ENCODE measurements around the gene NUP214. TPM values are rescaled to one million over a fixed set of nuclear protein-coding genes. Genes with fewer than 3 reads are reported as not detected.
"Not testable (repeated sequence)": the region's sequence is repeated elsewhere in the genome, so short reads cannot be mapped to it uniquely, and the experiment has no call there.

Gene NUP214
- total RNA-seq, 6 experiments from 2014 or later = 34.2 to 43.7 (median 39.3) TPM

DNA sequence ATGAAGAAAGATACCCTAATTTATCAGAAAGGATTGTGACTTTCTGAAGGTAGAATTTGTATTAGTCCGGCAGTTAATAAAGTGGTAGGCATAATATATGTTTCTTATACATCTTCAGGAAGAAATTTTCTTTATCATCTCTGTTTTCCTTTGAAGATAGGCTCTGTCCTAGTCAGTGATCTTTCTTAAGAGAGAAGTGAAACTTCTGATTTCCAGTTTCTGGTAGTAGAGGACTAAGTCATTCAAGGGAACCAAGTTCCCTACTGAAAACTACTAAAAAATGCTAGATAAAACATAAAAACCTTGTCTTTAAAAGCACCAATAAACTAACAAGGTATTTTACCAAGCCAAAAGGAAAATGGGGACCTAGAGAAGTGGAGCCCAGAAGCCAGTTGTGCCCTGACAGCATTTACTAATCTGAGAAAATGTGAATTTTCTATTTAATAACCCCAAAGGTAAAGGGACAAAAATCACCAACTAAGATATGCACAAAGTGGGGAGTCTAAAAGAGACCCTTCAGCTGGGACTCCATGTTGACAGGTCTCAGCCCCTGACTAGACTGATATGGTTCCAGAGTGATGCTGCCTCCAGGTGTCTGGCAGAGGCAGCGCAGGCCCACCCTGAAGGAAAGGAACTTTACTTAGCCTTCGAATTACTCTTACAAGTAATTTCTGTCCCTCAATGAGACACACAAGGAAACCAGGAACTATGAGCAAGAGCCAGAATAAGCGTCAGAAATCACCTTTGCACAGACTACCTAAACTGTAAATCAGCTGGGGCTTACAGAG is 78.2 kb downstream of the NUP214 start:
- H3K27ac Mint-ChIP-seq = no peak overlapping the region
- H3K4me3 Mint-ChIP-seq = no peak overlapping the region
- no peaks in the 10 kb centered on the region; the same call in 1 of the 2 replicates for H3K27me3 Mint-ChIP-seq (ENCODE audit: insufficient read depth)
- TF ChIP-seq, protein P1, sequence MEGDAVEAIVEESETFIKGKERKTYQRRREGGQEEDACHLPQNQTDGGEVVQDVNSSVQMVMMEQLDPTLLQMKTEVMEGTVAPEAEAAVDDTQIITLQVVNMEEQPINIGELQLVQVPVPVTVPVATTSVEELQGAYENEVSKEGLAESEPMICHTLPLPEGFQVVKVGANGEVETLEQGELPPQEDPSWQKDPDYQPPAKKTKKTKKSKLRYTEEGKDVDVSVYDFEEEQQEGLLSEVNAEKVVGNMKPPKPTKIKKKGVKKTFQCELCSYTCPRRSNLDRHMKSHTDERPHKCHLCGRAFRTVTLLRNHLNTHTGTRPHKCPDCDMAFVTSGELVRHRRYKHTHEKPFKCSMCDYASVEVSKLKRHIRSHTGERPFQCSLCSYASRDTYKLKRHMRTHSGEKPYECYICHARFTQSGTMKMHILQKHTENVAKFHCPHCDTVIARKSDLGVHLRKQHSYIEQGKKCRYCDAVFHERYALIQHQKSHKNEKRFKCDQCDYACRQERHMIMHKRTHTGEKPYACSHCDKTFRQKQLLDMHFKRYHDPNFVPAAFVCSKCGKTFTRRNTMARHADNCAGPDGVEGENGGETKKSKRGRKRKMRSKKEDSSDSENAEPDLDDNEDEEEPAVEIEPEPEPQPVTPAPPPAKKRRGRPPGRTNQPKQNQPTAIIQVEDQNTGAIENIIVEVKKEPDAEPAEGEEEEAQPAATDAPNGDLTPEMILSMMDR (IDR thresholded peaks at IDR 0.05) = peak; percentile 46
- no peaks in the 10 kb centered on the region for H3K9me3 Mint-ChIP-seq
- DNase-seq = no peak
- peaks cover 28% of the 10 kb centered on the region for H3K36me3 Mint-ChIP-seq (ENCODE audit: low read depth)
- no peaks in the 10 kb centered on the region for H3K4me1 Mint-ChIP-seq (ENCODE audit: low read depth)

DNA sequence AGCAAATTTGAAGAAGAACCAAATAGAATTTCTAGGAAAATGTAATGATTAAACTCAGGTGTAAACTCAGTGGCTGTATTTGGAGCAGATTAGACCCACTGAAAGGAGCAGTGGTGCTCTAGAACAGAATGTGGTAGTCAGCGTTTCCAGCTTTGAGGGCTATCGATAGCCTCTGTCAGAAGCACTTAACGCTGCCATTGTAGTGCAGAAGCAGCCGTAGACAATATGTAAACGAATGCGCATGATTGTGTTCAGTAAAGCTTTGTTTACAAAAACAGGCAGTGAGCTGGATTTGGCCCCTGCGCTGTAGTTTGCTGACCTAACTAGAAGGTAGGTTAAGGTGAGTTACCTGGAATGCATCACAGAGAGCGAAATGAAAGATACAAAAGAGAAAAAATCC is 78.9 kb downstream of the NUP214 start:
- no peak overlapping the region for H3K4me3 Mint-ChIP-seq
- H3K36me3 Mint-ChIP-seq (ENCODE audit: low read depth) = peaks cover 27% of the 10 kb centered on the region
- DNase-seq = no peak
- H3K27me3 Mint-ChIP-seq (ENCODE audit: insufficient read depth) = no peaks in the 10 kb centered on the region; the same call in 1 of the 2 replicates
- no peaks in the 10 kb centered on the region for H3K4me1 Mint-ChIP-seq (ENCODE audit: low read depth)
- no peak overlapping the region for H3K27ac Mint-ChIP-seq
- TF ChIP-seq, protein P1 (IDR thresholded peaks at IDR 0.05) = no peak
- no peaks in the 10 kb centered on the region for H3K9me3 Mint-ChIP-seq

DNA sequence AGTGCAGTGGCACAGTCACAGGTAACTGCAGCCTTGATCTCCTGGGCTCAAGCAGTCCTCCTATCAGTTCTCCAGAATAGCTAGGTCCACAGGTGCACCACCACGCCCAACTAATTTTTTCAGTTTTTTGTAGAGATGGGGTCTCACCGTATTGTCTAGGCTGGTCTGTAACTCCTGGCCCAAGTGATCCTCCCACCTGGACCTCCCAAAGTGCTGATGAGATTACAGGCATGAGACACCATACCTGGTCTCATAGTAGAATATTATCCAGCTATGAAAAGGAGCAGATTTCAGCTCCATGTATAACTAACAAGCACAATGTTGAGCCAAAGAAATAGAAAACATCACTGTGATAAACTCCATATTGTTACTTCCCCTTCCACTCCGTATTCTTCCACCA is 81.1 kb downstream of the NUP214 start:
- Mint-ChIP-seq H3K27me3 (ENCODE audit: insufficient read depth) (no peaks in the 10 kb centered on the region; the same call in 1 of the 2 replicates), H3K4me3 (no peak overlapping the region), H3K27ac (no peak overlapping the region), H3K4me1 (ENCODE audit: low read depth) (no peaks in the 10 kb centered on the region), H3K36me3 (ENCODE audit: low read depth) (peaks cover 41% of the 10 kb centered on the region), H3K9me3 (peaks cover 7% of the 10 kb centered on the region; the same call in 1 of the 2 replicates)
- DNase-seq = no peak
- TF ChIP-seq, protein P1 (IDR thresholded peaks at IDR 0.05) = no peak

DNA sequence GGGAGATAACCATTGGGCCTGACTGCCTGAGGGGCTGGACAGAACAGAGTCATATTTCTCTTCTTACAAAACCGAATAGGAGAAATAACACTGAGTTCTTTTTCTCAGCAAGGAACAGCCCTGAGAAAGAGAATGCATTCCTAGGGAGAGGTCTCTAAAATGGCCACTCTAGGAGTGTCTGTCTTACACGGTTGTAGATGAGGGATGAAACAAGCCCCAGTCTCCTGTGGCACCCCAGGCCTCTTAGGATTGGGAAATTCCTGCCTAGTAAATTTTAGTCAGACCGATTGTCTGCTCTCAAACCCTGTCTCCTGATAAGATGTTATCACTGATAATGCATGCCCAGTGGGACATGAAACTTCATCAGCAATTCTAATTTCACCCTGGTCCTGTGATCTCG is 86.5 kb downstream of the NUP214 start:
- not testable (repeated sequence) for H3K27ac Mint-ChIP-seq; DNase-seq; H3K27me3 Mint-ChIP-seq (ENCODE audit: insufficient read depth); H3K4me3 Mint-ChIP-seq
- Mint-ChIP-seq H3K4me1 (ENCODE audit: low read depth) (peaks cover 17% of the 10 kb centered on the region), H3K36me3 (ENCODE audit: low read depth) (peaks cover 62% of the 10 kb centered on the region), H3K9me3 (peaks cover 16% of the 10 kb centered on the region)

DNA sequence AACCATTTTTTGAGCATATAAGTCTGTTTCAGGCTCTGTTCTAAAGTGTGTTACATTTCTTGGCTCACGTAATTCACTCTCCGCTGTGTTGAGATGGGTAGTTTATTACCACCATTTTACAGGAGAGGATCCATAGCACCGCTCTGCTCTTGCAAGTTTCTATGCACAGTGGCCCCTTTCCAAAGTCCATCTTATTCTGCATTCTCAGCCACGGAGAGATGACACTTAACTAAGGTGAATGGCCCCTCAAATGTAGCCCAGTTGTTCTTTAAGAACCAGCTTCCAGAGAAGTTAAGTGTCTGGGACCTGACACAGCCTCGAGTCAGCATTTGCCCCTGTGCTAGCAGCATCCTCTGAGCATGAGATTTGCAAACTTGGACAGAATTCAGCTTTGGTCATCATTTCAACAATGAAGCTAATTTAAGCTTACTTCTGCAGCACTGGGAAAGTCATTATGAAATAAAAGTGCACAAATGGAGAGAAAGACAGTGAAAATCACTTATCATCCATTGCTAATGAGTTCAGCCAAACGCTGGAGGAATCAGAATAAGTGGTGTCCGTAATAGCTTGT is 89.0 kb downstream of the NUP214 start:
- 0 out of 2 replicates have a peak overlapping the region, but pooled peaks have one; percentile 17 for H3K27ac Mint-ChIP-seq
- TF ChIP-seq, protein P1 (IDR thresholded peaks at IDR 0.05) = no peak
- no peak for DNase-seq
- H3K27me3 Mint-ChIP-seq (ENCODE audit: insufficient read depth) = no peaks in the 10 kb centered on the region; the same call in 1 of the 2 replicates
- H3K4me1 Mint-ChIP-seq (ENCODE audit: low read depth) = peaks cover 31% of the 10 kb centered on the region
- H3K4me3 Mint-ChIP-seq = no peak overlapping the region
- peaks cover 54% of the 10 kb centered on the region for H3K36me3 Mint-ChIP-seq (ENCODE audit: low read depth)
- peaks cover 16% of the 10 kb centered on the region for H3K9me3 Mint-ChIP-seq

DNA sequence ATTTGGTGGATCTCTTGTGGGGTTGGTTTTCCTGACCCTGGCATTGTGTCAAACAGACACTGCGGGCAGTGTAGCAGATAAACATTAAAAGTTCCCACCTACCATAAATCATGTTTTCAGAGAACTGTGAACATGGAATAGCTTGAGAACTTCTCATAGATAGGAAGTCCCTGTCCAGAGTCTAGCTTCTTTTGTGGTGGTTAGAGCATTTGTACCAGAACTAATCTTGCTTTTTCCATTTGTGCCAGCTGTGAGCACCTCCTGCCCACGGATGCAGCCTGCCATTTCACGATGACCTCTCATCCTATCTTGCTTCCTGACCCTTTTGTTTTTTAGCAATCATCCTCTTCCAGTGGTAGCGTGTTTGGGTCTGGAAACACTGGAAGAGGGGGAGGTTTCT is 89.5 kb downstream of the NUP214 start:
- DNase-seq = no peak

More for the DNA sequence above, 89.5 kb downstream of the NUP214 start:
- TF ChIP-seq, protein P1 (IDR thresholded peaks at IDR 0.05) = no peak
- no peak overlapping the region for H3K27ac Mint-ChIP-seq
- no peaks in the 10 kb centered on the region; the same call in 1 of the 2 replicates for H3K27me3 Mint-ChIP-seq (ENCODE audit: insufficient read depth)
- H3K36me3 Mint-ChIP-seq (ENCODE audit: low read depth) = peaks cover 49% of the 10 kb centered on the region
- H3K9me3 Mint-ChIP-seq = peaks cover 16% of the 10 kb centered on the region
- no peak overlapping the region for H3K4me3 Mint-ChIP-seq
- H3K4me1 Mint-ChIP-seq (ENCODE audit: low read depth) = peaks cover 31% of the 10 kb centered on the region

All from HFFc6 (cell line).